IMR-90 (cell line): ENCODE results near the gene USP4. TPM values are rescaled to one million over a fixed set of nuclear protein-coding genes. Genes with fewer than 3 reads are reported as not detected.

Experiments
- ATAC-seq: fragments of 200-7000 bp; cut with Tn5 transposase; 2 replicates; pipeline ENCODE4 v1.9.1; 2020; ENCODE audit warnings: low read depth, mild to moderate bottlenecking, moderate library complexity
- BruUV-seq: library from RNA; stranded (reverse); fragments of 400-500 nt; replicated peaks from 2 replicates; lab custom pipeline; 2021; lab: Mats Ljungman, UMichigan
- CTCF ChIA-PET: fragments of 300-600 bp; formaldehyde crosslinking; extraction: SDS; loops from one replicate; lab custom pipeline; 2021; ENCODE audit warnings: antibody characterized with exemption; lab: Yijun Ruan, JAX
- POLR2A ChIA-PET: fragments of 300-600 bp; sonication (Branson Sonifier 250); formaldehyde crosslinking; loops from one replicate; lab custom pipeline; 2022; ENCODE audit warnings: antibody characterized with exemption; ENCODE audit not compliant: unreplicated experiment; lab: Charles Lee
- DNase-seq: peaks from one replicate; pipeline ENCODE4 v3.0.0; 2013
- H2AFZ ChIP-seq: replicated peaks from 2 replicates; pipeline ENCODE3; 2013; ENCODE audit warnings: low read length, mild to moderate bottlenecking; ENCODE audit not compliant: poor library complexity
- H2AK5ac ChIP-seq: 2 replicates; pipeline ENCODE4 v1.6.1; 2013; ENCODE audit warnings: low read depth, low read length, inconsistent platforms
- H2AK9ac ChIP-seq: replicated peaks from 2 replicates; pipeline ENCODE3; 2013; ENCODE audit warnings: mild to moderate bottlenecking, low read depth, low read length, moderate library complexity; ENCODE audit not compliant: poor library complexity
- H2BK120ac ChIP-seq: 2 replicates; pipeline ENCODE4 v1.6.1; 2013; ENCODE audit warnings: low read depth, low read length, inconsistent platforms
- H2BK15ac ChIP-seq: 3 replicates; pipeline ENCODE4 v1.6.1; 2013; ENCODE audit warnings: low read depth, low read length, inconsistent platforms
- H2BK20ac ChIP-seq: 2 replicates; pipeline ENCODE4 v1.6.1; 2013; ENCODE audit warnings: low read depth, mild to moderate bottlenecking, inconsistent platforms, low read length, moderate library complexity
- H2BK5ac ChIP-seq: 2 replicates; pipeline ENCODE4 v1.6.1; 2013; ENCODE audit warnings: mild to moderate bottlenecking, low read depth, low read length, inconsistent platforms; ENCODE audit not compliant: poor library complexity, severe bottlenecking
- H3K14ac ChIP-seq: replicated peaks from 2 replicates; pipeline ENCODE4 v1.6.1; 2013; ENCODE audit warnings: low read depth, low read length, inconsistent platforms
- H3K18ac ChIP-seq: 2 replicates; pipeline ENCODE4 v1.6.1; 2013; ENCODE audit warnings: low read depth, low read length, control low read depth
- H3K23ac ChIP-seq: 2 replicates; pipeline ENCODE4 v1.6.1; 2013; ENCODE audit warnings: low read depth, low read length, inconsistent platforms
- H3K27ac ChIP-seq: 2 replicates; pipeline ENCODE4 v1.5.1; 2013; ENCODE audit warnings: mild to moderate bottlenecking, control low read depth, low read length; ENCODE audit not compliant: insufficient read depth
- H3K27me3 ChIP-seq: 2 replicates; pipeline ENCODE4 v1.6.1; 2013; ENCODE audit warnings: low read length; ENCODE audit not compliant: control insufficient read depth, insufficient read depth
- H3K36me3 ChIP-seq: 2 replicates; pipeline ENCODE4 v1.6.1; 2013; ENCODE audit warnings: low read length, mixed read lengths; ENCODE audit not compliant: control insufficient read depth, insufficient read depth
- H3K4ac ChIP-seq: 2 replicates; pipeline ENCODE4 v1.6.1; 2013; ENCODE audit warnings: low read depth, low read length, inconsistent platforms
- H3K4me1 ChIP-seq: 2 replicates; pipeline ENCODE4 v1.6.1; 2013; ENCODE audit warnings: low read length, mixed read lengths; ENCODE audit not compliant: control insufficient read depth, insufficient read depth
- H3K4me2 ChIP-seq: 2 replicates; pipeline ENCODE4 v1.6.1; 2013; ENCODE audit warnings: low read depth, mild to moderate bottlenecking, control low read depth, low read length, moderate library complexity
- H3K4me3 ChIP-seq: 2 replicates; pipeline ENCODE4 v1.5.1; 2013; ENCODE audit warnings: low read depth, mild to moderate bottlenecking, control low read depth, low read length, moderate library complexity; ENCODE audit not compliant: insufficient read depth
- H3K56ac ChIP-seq: 2 replicates; pipeline ENCODE4 v1.6.1; 2013; ENCODE audit warnings: low read length, inconsistent platforms; ENCODE audit not compliant: insufficient read depth; ENCODE audit errors: extremely low read depth
- H3K79me1 ChIP-seq, 2 experiments: 2 replicates each; pipeline ENCODE4 v1.6.1; 2013; ENCODE audit warnings: low read length in 2 of 2, inconsistent platforms in 1 of 2, low read depth in 1 of 2
- H3K9ac ChIP-seq: 2 replicates; pipeline ENCODE4 v1.6.1; 2013; ENCODE audit warnings: low read depth, low read length, control low read depth
- H3K9me1 ChIP-seq: 2 replicates; pipeline ENCODE4 v1.6.1; 2013; ENCODE audit warnings: low read length, inconsistent platforms; ENCODE audit not compliant: insufficient read depth
- H3K9me3 ChIP-seq: 2 replicates; pipeline ENCODE4 v1.6.1; 2013; ENCODE audit warnings: low read length; ENCODE audit not compliant: control insufficient read depth, insufficient read depth
- H4K20me1 ChIP-seq: 2 replicates; pipeline ENCODE4 v1.6.1; 2013; ENCODE audit warnings: low read length, inconsistent platforms; ENCODE audit not compliant: insufficient read depth
- H4K5ac ChIP-seq: 2 replicates; pipeline ENCODE4 v1.6.1; 2013; ENCODE audit warnings: mild to moderate bottlenecking, low read depth, low read length, control low read depth
- H4K8ac ChIP-seq, 2 experiments: 2 replicates each; pipeline ENCODE4 v1.6.1; 2013; ENCODE audit warnings: low read depth in 2 of 2, low read length in 2 of 2, control low read depth in 1 of 2, inconsistent platforms in 1 of 2
- H4K91ac ChIP-seq: 2 replicates; pipeline ENCODE4 v1.6.1; 2013; ENCODE audit warnings: low read depth, low read length, inconsistent platforms; ENCODE audit not compliant: insufficient read depth
- BHLHE40 ChIP-seq: fragments of 150-350 bp; IDR thresholded peaks from 2 replicates; pipeline ENCODE4 v1.6.1; 2016; ENCODE audit warnings: mild to moderate bottlenecking, low read depth, low read length
- CHD1 ChIP-seq: IDR thresholded peaks from 2 replicates; pipeline ENCODE4 v1.6.1; 2012; ENCODE audit warnings: low read depth, low read length, improper control_type of control experiment
- FOS ChIP-seq: fragments of 150-350 bp; IDR thresholded peaks from 2 replicates; pipeline ENCODE4 v1.6.1; 2016; ENCODE audit warnings: low read depth, low read length
- MAZ ChIP-seq: IDR thresholded peaks from 2 replicates; pipeline ENCODE4 v1.6.1; 2012; ENCODE audit warnings: low read depth, mild to moderate bottlenecking, low read length, improper control_type of control experiment, moderate library complexity, borderline replicate concordance
- MXI1 ChIP-seq: IDR thresholded peaks from 2 replicates; pipeline ENCODE4 v1.6.1; 2012; ENCODE audit warnings: low read depth, mild to moderate bottlenecking, low read length, moderate library complexity, borderline replicate concordance
- NFE2L2 ChIP-seq: fragments of 150-350 bp; IDR thresholded peaks from 2 replicates; pipeline ENCODE4 v1.6.1; 2016; ENCODE audit warnings: low read depth, mild to moderate bottlenecking, low read length
- POLR2A ChIP-seq: IDR thresholded peaks from 2 replicates; pipeline ENCODE4 v1.6.1; 2012; ENCODE audit warnings: mild to moderate bottlenecking, low read depth, low read length
- RAD21 ChIP-seq: IDR thresholded peaks from 2 replicates; pipeline ENCODE4 v1.6.1; 2012; ENCODE audit warnings: low read length, improper control_type of control experiment
- RFX5 ChIP-seq: IDR thresholded peaks from 2 replicates; pipeline ENCODE4 v1.8.0; 2012; ENCODE audit warnings: low read depth, mild to moderate bottlenecking, low read length, moderate library complexity
- WGBS, 2 experiments: methylation state at CpG; one replicate each; pipeline versions ENCODE4 v1.1.5 to v1.1.7; 2013; ENCODE audit warnings: missing lambda C conversion rate in 2 of 2; ENCODE audit not compliant: insufficient read length in 1 of 2; ENCODE audit errors: extremely low coverage in 2 of 2; 5-methylcytosine and 5-hydroxymethylcytosine counted together
- dilution Hi-C: fragments of 300-500 bp; cut with HindIII; formaldehyde crosslinking; loops from one replicate; pipeline ENCODE4 v1.14.3; 2018; ENCODE audit warnings: low sequenced_read_pairs; ENCODE audit not compliant: unreplicated experiment
- in situ Hi-C: fragments of 300-500 bp; cut with MboI; formaldehyde crosslinking; loops from 3 replicates; pipeline ENCODE4 v1.14.3; 2019; ENCODE audit warnings: low sequenced_read_pairs, inconsistent platforms, mixed read lengths
- intact Hi-C: fragments of 100-400 bp; cut with micrococcal nuclease; formaldehyde crosslinking; loops from 2 replicates; pipeline ENCODE4 v1.10.0; 2022
- polyA plus RNA-seq, 3 experiments: library from polyadenylated mRNA; depleted of rRNA; stranded (reverse); fragments of >200 nt; gene quantifications; 2 replicates each; pipeline ENCODE4 v1.2.3, GENCODE V29; 2012; ENCODE audit warnings: low replicate concordance in 1 of 3
- total RNA-seq: library from RNA; depleted of rRNA; stranded (reverse); fragments of >200 nt; gene quantifications from 2 replicates; pipeline ENCODE4 v1.2.3, GENCODE V29; 2012
- TF ChIP-seq, protein P1 (sequence below): fragments of 150-350 bp; IDR thresholded peaks from 2 replicates; pipeline ENCODE4 v1.6.1; 2016; ENCODE audit warnings: low read depth, mild to moderate bottlenecking, low read length, moderate library complexity, borderline replicate concordance
- TF ChIP-seq, protein P2 (sequence below): fragments of 150-350 bp; IDR thresholded peaks from 2 replicates; pipeline ENCODE4 v1.6.1; 2017; ENCODE audit warnings: mild to moderate bottlenecking, antibody characterized with exemption, low read length, low read depth

USP4 gene
- total and polyA plus RNA-seq, 2 of the 4 experiments (the other 2 are of a cell fraction): 29.9 to 42.3 TPM

DNA sequence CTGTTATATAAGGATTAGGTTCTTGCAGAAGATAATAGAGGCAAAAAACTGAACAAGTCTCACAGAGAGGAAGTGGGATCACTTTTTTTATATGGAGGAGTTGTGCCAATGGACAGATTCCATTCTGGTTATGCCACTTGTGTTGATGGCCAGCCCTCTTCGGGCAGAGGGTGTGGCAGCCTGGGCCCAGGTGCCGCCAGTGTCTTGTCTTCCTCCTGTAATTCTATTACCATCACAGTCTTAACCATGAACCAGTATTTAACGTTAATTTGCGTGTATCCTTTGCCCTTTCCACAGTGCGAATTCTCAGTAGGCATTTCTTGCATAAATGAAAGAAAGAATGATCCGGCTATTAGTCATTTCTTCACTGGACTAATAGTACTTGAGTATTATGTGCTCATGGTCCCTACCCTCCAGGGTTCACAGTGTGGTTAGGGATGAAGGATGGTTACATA, 7.0 kb upstream of the USP4 start:
- in situ Hi-C loops: no loop called here
- ChIA-PET CTCF (interaction anchor here (0.6 kb wide), 1 partner anchor 437 kb away, joined by 3 read pairs; no protein-coding TSS in a partner anchor), POLR2A (no interaction called here)
- Histone ChIP-seq H3K9me3 (no peaks in the 10 kb centered on the region), H3K9ac (no peak overlapping the region), H3K23ac (no peak overlapping the region), H3K4me1 (peaks cover 12% of the 10 kb centered on the region), H3K4ac (peak overlapping the region; percentile 72), H3K79me1 (peaks cover 3 to 24% of the 10 kb centered on the region in 2 experiments; a peak in 3 of 4 replicates), H3K56ac (no peak overlapping the region), H4K20me1 (peaks cover 5% of the 10 kb centered on the region; the same call in 1 of the 2 replicates), H4K91ac (peak overlapping the region; percentile 9; the same call in 1 of the 2 replicates), H3K14ac (0 out of 2 replicates have a peak overlapping the region, but pooled peaks have one; percentile 3), H3K9me1 (peaks cover 8% of the 10 kb centered on the region; the same call in 1 of the 2 replicates), H4K5ac (peak overlapping the region; percentile 35; the same call in 1 of the 2 replicates), H3K27me3 (no peaks in the 10 kb centered on the region), H3K36me3 (no peaks in the 10 kb centered on the region), H3K4me3 (no peak overlapping the region), H4K8ac (peak overlapping the region in 1 of 2 experiments; percentile 13; a peak in 1 of 4 replicates), H2AK9ac (no peak overlapping the region), H2BK5ac (peak overlapping the region; percentile 56), H2BK20ac (peak overlapping the region; percentile 55; the same call in 1 of the 2 replicates), H3K4me2 (no peak overlapping the region), H3K18ac (peak overlapping the region; percentile 26; the same call in 1 of the 2 replicates), H2BK15ac (peak overlapping the region; percentile 68; the same call in 1 of the 3 replicates), H3K27ac (no peak overlapping the region), H2BK120ac (peak overlapping the region; percentile 76), H2AK5ac (peak overlapping the region; percentile 70; the same call in 1 of the 2 replicates), H2AFZ (peak overlapping the region; percentile 81)
- no TSS peak for BruUV-seq
- dilution Hi-C loops: no loop called here
- DNase-seq: peak; percentile 69
- 67% methylated on average over 1 of the region's 6 CpGs; no CpG with 5 or more reads in 1 of the 2 experiments for WGBS, 2 experiments
- no peak for ATAC-seq
- intact Hi-C loops: no loop called here
- TF ChIP-seq NFE2L2 (no peak), CHD1 (no peak), RAD21 (no peak), MXI1 (no peak), RFX5 (no peak), BHLHE40 (no peak), MAZ (no peak), POLR2A (no peak), FOS (no peak)
- TF ChIP-seq, protein P1, sequence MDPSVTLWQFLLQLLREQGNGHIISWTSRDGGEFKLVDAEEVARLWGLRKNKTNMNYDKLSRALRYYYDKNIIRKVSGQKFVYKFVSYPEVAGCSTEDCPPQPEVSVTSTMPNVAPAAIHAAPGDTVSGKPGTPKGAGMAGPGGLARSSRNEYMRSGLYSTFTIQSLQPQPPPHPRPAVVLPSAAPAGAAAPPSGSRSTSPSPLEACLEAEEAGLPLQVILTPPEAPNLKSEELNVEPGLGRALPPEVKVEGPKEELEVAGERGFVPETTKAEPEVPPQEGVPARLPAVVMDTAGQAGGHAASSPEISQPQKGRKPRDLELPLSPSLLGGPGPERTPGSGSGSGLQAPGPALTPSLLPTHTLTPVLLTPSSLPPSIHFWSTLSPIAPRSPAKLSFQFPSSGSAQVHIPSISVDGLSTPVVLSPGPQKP: no peak
- TF ChIP-seq, protein P2, sequence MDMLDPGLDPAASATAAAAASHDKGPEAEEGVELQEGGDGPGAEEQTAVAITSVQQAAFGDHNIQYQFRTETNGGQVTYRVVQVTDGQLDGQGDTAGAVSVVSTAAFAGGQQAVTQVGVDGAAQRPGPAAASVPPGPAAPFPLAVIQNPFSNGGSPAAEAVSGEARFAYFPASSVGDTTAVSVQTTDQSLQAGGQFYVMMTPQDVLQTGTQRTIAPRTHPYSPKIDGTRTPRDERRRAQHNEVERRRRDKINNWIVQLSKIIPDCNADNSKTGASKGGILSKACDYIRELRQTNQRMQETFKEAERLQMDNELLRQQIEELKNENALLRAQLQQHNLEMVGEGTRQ: no peak
